ENCODE data around the gene ESPNL.
"Not testable (repeated sequence)": the region's sequence is repeated elsewhere in the genome, so short reads cannot be mapped to it uniquely, and the experiment has no call there.

ESPNL gene

DNA sequence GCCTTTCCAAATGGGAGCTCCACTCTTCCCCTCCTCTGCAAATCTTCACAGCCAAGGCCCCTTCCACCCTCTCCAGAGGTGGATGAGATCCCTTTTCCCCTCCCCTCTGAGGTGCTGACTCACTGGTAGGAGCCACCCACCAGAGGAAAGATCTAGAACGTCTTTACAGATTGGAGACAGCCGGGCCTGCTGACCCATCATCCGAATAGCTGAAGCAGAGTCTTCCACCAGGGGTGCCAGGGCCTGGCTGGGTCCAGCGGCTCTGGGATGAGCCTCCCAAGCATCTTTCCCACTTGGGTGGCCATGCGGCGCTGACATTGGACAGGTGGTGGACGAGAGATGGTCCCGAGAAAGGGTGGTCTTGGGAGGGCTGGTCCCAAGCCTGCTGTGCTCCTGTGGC, 67.6 kb downstream of the ESPNL start:
- TF ChIP-seq, protein P1, sequence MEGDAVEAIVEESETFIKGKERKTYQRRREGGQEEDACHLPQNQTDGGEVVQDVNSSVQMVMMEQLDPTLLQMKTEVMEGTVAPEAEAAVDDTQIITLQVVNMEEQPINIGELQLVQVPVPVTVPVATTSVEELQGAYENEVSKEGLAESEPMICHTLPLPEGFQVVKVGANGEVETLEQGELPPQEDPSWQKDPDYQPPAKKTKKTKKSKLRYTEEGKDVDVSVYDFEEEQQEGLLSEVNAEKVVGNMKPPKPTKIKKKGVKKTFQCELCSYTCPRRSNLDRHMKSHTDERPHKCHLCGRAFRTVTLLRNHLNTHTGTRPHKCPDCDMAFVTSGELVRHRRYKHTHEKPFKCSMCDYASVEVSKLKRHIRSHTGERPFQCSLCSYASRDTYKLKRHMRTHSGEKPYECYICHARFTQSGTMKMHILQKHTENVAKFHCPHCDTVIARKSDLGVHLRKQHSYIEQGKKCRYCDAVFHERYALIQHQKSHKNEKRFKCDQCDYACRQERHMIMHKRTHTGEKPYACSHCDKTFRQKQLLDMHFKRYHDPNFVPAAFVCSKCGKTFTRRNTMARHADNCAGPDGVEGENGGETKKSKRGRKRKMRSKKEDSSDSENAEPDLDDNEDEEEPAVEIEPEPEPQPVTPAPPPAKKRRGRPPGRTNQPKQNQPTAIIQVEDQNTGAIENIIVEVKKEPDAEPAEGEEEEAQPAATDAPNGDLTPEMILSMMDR (conservative IDR thresholded peaks at IDR 0.05; ENCODE audit: low read depth, low read length), result no peak
- no peak for DNase-seq (ENCODE audit: low read depth)

DNA sequence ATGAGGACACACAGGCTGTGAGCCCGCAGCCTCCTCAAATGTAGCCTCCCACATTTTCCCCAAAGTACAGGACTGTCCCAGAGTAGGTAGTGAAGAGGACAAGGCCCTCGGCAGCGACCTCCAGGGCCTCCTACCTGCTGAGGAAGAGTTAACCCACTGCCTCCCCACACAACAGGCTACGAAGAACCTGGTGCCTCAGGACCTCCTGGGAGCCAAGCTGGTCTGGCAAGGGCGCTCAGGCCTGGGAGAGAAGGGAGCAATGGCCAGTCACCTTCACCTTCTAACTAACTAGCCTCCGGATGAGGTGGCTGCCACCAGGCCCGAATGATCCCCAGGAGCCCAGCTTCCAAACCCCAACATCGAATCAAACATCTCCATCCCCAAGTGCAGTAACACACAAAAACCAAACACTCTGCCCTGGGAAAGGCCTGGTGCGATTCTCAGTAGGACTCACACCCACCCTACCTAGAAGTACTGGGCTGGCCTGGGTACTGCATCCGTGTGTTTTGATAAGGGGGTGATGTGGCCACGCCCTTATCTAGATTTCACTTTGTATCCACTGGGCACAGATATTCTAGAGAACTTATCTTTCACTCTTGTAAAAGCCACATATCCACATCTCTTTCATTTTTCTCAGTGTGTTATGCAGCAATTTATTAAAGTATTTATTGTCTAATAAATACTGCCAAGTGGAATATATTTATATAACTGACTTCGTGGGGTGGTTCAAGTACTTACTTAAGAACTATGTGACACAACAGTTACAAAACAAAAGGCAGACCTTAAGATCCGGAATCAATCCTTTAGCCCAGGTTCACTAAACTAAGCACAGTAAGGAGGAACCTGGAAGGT, 68.3 kb downstream of the ESPNL start:
- TF ChIP-seq, protein P1 (conservative IDR thresholded peaks at IDR 0.05; ENCODE audit: low read depth, low read length), result no peak
- DNase-seq (ENCODE audit: low read depth), result no peak
- H3K4me3 ChIP-seq (ENCODE audit: low read length), result no peak overlapping the region

More for the DNA sequence above, 67.6 kb downstream of the ESPNL start:
- H3K4me3 ChIP-seq (ENCODE audit: low read length), result no peak overlapping the region

DNA sequence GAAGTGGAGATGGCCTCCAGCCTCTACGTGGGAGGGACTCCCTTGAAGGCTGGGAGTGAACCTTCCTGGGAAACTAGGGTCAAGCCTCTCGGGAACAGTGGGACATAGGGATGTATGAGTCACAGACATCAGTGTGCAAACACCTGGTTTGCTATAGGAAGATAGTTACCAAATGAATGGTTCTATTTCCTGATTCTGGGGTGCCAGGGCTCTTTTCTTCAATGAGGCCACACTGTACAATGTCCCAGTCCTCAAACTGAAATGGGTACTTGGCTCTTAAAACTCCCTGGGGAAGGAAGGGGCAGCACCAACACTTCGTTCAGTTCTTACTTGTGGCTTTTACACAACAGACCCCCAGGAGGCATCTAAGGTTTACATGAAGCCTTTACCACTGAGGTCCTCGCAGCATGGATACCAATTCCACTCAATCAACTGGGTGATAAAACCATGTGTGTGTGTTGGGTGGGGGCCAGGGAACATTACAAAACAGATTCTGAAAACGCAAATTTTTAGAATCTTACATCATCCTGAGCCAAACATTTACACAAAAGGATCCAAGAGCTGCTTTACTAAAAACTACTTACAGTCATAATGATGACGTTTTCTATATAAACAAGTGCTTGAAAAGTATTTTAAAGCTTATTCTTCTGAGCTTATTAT, 69.0 kb downstream of the ESPNL start:
- peak; percentile 10 for DNase-seq (ENCODE audit: low read depth)
- TF ChIP-seq, protein P1 (conservative IDR thresholded peaks at IDR 0.05; ENCODE audit: low read depth, low read length), result no peak
- H3K4me3 ChIP-seq (ENCODE audit: low read length), result no peak overlapping the region

DNA sequence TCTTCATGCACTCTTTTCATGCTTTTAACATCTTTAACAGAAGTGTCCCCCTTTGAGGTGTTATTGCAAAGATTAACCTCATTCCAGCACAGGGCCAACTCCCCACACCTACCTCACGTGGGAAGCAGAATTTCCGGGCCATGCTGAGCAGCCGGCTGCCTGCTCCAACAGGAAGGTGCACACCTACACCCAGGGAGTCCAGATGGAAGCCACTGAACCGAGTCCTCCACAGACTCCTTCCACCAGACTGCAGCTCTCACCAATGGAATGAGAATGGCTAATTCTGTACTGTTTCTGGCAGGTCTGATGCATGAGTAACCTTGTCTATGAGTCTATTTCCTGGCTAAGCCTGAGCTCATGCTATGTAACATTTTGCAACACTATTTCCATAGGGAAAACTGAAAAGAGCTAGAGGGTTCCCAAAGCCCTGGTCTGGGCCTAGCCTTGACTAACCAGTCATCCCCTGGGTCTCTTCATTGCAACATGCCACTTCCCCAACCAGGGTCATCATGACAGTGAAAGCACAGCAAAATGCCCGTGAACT, 69.6 kb downstream of the ESPNL start:
- TF ChIP-seq, protein P1 (conservative IDR thresholded peaks at IDR 0.05; ENCODE audit: low read depth, low read length), result no peak
- H3K4me3 ChIP-seq (ENCODE audit: low read length), result no peak overlapping the region
- peak; percentile 38 for DNase-seq (ENCODE audit: low read depth)

DNA sequence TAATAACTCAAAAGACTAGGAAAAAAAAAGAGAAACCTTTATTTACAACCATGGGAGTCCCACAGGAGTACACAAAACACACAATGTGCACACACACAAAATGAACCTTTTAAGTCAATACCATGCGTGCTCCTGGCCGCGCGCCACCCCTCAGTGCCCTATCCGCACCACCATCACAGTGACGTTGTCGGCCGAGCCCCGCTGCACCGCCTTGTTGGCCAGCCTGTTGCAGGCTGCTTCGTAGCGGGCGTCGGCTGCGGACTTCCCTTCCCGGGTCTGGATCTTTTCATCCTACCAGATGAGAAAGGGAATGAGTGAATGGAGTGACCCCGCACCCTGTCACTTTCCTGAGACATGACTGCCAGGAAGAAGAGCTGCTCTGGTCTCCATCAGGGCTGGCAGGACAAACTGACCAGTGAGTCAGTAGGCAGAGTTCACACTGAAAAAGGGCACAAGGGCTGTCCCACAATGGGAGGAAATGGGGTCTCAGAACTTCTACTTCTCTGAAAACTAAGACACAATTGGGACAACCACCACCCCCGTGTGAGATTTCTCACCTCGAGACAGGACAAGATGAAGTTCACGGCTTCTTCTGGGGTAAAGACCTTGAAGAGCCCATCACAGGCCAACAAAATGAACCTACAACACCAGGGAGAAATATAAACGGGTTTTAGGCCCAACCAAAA, 70.4 kb downstream of the ESPNL start:
- DNase-seq (ENCODE audit: low read depth), result no peak
- no peak overlapping the region for H3K4me3 ChIP-seq (ENCODE audit: low read length)
- TF ChIP-seq, protein P1 (conservative IDR thresholded peaks at IDR 0.05; ENCODE audit: low read depth, low read length), result no peak

DNA sequence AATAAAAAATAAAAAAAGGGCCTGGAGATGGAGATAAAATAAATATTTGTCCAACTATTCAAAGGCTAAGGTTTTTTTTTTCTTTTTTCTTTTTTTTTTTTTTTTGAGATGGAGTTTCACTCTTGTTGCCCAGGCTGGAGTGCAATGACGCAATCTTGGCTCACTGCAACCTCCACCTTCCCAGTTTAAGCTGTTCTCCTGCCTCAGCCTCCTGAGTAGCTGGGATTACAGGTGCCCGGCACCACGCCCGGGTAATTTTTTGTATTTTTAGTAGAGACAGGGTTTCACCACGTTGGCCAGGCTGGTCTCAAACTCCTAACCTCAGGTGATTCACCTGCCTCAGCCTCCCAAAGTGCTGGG, 70.9 kb downstream of the ESPNL start:
- DNase-seq (ENCODE audit: low read depth); H3K4me3 ChIP-seq (ENCODE audit: low read length): not testable (repeated sequence)

DNA sequence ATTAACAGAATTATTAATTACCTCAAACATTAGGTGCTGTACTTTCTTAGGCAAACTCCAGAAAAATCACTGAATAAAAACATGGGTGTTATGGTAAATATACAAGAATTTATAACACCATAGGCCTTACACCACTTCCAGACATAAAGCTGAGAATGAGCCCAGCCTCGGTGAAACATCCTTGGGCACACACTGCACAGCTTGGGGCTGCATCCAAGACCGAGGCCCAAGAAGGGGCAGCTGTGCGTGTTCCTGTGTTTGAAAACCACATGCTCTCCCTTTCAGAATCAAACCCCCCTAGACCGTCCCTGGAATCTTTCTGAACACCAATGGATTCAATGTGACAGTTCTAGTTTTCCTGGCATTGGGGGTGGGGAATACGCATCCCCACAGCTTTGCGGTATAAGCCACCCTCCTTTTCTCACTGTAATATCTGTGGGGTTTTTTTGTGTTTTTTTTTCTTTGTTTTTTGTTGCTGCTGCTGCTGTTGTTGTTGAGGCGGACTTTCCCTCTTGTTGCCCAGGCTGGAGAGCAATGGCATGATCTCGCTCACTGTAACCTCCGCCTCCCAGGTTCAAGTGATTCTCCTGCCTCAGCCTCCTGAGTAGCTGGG, 71.5 kb downstream of the ESPNL start:
- DNase-seq (ENCODE audit: low read depth), result no peak
- TF ChIP-seq, protein P1 (conservative IDR thresholded peaks at IDR 0.05; ENCODE audit: low read depth, low read length), result no peak
- no peak overlapping the region for H3K4me3 ChIP-seq (ENCODE audit: low read length)
